ENCODE measurements around the gene SPATA31D3.

DNA sequence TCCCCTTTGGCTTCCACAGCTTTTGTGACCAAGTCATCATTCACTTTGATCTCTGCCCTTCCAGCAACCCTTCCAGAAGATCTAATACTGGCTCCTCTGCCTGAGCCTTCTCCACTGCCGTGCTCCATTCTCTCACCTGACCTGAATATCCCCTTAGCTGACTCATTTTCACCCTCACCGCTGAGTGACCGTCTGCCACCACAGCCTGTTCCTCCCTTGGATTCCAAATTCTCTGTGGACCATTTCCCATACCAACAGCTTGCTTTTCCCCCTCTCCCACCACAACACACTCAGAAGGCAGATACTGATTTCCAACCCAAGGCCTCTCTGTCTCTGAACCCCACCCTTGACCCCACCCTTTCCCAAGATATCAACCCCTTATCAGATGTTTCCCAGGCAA is 24.7 kb downstream of the SPATA31D3 start:
- no peak for TF ChIP-seq CTCF (IDR thresholded peaks at IDR 0.05; ENCODE audit: insufficient read depth, low read length, poor library complexity, severe bottlenecking)
- TF ChIP-seq EZH2phosphoT487 (conservative IDR thresholded peaks at IDR 0.05; ENCODE audit: low read length), result no peak

All from SU-DHL-6 (cell line).